NCI-H1436 (cell line): ENCODE measurements around the gene CHCHD4.
A peak's percentile ranks its signal among the peaks of the same experiment; 100 is the strongest.

Experiments
- DNase-seq: peaks from one replicate; lab custom pipeline; 2025; lab: John Stamatoyannopoulos, UW

The CHCHD4 gene

DNA sequence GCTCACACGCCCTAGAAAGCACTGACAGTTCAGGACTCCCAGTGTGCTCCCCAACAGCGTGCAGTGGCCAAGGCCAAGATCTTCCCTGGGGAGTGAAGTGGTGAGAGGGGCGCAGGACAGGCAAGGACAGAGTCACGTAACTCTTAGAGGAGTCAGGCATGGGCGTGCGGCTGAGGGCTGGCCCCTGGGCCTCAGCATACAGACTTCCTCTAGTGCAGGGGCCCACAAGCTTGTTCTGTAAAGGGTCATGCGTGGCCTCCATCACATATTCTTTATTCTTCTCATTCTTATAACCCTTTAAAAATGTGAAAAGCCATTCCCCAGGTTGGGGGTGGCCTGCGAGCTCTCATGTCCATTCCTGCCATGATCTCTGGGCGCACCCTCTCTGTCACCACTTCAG is 25.4 kb upstream of the CHCHD4 start:
- DNase-seq, result no peak

DNA sequence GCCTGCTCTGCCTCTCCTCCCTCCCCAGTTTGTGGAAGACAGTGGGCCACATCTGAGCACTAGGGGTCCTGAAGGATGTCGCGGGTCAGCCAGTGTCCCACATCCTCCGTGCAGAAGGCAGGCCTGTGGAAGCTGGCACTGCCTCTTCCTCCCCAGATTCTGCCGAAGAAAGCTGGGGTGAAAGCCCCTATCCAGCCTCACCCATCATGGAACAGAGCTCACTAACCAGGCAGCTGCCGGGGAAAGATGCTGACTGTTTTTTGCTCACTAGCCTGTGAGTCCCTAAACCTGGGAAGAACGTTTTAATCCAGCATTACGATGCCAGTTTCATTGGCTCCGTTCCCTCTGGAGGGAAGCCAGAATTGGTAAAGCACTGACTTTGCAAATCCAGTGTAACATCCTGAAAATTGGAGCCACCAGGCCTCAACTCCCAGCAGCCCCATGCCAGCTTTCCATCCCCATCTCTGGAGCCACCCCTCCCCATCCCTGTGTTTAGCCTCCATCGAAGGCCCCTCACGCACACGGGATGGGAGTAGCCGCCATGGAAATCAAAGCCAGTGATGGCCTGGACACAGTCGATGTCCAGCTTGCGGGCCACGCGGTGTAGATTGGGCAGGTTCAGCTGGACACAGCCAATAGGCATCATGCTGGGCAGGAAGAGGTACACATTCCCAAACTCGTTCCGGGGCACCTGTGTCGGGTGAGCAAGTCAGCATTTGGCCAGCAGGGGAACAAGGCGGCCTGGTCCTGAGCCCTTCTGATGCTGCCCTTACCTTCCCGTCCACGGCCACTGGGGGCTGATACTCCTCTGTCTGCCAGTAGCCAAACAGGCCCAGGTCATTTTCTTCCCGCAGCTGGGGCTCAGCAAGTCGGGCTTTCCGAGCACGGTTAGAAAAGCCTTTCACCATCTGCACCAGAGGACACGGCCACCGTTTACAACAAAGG is 23.6 kb upstream of the CHCHD4 start:
- DNase-seq, result no peak

DNA sequence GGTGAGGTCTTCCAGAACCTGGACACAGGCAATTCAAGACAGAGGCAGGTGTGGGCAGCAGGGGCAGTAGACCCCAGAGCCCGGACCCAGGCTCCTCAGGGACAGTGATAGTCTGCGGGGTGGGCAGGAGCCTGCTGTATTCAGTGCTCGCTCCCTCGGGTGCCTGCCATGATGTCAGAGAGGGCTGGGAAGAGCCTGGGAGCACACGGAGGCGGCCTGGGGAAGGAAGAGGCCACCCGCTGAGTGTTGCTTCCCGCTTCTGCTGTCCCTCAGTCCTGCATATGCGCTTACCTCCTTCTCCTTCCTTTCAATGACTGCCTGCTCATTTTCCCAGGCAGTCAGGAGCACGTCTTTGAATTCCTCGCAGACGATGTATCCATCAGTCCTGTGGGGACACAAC is 22.9 kb upstream of the CHCHD4 start:
- no peak for DNase-seq

DNA sequence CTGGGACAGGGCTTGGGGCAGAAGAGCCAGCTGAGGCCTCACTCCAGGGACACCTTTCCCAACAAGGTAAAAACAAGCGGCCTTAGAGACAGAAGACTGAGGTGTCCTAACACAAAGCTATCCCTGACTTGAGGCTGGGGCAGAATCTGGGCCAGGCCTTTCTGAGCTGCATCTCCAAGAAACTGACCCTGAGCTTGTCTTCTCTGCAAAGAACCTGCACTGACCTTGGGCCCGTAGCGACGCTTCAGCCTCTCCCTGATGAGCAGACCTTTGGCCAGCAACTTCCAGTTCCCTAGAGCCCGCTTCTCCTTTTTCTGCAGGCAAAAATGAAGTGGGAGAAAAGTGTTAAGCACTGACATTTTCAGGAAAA is 22.4 kb upstream of the CHCHD4 start:
- DNase-seq, result no peak

DNA sequence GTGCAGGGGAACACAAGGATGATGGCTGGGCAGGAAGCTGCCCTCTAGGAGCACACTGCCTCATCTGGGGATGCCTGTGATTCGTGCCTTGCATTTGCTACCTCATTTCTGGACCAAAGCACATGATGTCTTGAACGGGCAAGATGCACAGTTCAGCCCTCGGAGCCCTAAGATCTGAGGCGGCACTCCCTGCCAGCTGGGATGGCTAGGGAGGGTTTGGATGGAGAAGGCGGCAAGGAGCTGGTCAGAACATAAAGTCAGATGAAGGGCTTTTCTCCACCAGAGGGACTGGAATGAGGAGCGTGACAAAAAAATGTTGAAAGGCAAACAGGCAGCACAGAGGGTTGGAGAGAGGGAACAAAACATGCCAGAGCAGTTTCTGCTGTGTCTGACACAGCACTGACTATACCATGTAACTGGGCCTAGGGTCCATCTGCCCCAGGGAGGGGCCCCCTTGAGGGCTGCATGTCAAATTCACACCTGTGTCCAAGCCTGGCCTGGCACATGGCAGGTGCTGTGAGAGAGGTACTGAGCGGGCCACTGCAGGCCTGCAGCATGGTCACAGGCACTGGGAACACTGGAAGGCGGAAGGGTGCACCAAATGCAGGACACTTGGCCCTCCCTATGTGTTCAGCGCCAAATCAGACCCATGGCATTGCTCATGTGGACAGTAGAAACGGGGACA is 21.9 kb upstream of the CHCHD4 start:
- DNase-seq, result no peak

DNA sequence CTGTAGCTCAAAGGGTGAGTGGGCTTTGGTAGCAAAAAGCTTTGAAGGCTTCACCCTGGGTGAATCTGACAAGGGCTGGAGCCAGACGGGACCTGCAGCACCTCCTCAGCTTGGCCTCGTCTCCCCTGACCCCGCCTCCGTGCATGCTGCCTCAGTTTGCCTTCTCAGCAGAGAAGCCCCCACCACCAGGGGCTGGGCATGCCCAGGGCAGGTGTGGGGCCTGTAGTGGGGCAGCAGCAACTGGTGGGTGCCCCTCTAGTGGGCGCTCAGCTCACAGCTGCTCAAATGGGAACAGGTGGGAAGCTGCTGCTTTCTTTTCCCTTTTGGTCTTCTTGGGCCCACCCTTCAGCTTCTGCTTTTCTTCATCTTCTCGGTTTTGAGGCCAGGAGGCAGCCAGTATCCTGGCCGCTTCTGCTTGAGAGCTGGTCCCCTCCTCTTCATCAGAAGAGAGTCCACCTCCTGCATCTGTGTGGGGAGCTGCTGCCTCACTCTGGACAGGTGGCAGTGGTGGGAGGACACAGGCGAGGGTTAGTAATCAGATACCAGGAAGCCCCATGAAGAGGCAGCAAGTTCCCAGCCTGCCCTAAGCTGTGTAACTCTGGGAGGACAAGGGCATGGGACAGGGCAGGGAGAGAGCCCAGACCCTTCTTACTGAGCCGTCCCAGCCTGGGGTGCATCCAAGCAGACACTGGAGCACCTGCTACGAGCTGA is 21.2 kb upstream of the CHCHD4 start:
- no peak for DNase-seq

DNA sequence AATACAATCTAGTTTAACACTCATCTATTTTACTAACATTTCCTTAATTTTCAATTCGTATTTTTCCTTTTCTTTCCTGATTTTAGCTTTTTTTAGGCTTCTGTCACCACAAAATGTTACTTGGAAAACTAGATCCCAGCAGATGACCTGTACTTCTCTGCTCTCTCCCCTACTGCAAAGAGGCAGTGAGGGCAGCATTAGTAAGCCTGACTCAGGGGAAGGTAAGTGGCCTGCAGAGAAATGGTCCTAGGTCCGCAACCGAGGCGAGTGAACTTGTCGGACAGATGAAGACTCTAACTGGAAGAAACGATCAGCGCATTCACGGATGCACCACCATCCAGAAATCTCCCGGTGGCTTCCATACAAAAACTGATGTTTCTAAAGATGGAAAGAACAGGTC is 20.6 kb upstream of the CHCHD4 start:
- no peak for DNase-seq

DNA sequence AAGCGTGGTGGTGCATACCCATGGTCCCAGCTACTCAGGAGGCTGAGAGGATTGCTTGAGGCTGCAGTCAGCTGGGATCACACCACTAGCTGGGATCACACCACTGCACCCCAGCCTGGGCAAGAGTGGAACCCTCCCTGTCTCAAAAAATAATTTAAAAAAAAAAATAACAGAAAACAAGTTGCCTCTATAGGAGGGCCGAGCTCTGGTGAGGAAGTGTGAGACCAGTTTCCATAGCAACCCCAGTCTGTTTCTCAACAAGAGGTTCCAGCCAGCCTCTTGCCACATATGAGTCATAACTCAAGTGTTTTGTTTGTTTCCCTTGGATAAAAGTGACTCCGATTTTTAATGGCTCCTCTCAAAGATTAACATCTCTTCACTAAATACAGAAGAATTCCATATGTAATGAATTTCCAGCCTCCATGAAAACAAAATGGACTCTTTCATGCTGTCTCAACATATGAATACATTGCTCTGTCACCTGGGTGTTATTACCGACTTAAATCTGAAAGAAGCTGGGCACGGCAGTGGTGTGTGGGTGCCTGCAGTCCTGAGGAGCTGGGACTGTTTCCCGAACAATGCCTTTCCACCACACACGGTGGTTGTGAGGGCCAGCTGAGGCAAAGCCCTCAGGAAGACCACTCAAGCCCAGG is 19.9 kb upstream of the CHCHD4 start:
- DNase-seq, result peak; percentile 59

DNA sequence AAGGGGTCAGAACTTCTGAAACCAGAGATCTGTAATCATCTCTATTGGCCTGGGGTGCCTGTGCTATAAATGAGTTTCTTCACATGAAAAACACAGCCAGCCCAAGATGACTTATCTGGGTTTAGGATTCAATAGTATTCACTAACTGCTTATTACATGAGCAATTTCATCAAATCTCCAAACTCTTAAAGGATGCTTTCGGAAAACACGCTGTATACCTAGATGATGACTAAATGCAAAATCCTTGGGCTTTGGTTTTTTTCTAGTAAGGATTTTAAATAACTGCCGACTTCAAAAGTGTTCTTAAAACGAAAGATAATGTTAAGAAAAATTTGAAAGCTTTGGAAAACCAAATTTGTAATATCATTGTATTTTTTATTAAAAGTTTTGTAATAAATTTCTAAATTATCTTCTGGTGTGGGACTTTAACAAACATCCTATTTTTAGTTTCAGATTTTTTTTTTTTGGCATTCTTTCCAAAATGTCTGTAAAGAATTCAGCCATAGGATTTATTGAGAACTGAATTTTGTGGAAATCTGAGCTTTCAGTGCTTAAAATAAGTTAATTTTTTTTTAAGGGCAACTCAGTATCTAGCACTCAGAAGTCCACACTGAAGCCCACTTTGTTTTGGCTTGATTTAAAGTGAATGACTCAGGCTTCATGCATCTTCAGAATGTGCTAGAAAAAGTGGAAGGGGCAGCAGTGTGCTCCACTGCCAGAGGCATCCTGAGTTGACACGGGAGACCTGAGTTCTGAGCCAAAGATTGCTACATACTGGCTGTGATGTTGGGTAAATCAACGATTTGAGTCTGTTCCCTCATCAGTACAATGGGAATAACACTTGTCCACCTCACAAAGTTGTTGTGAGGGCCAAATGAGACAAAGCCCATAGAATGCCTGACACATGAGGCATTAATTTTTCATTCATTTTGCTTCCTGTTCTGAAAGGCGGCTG is 18.9 kb upstream of the CHCHD4 start:
- DNase-seq, result no peak

DNA sequence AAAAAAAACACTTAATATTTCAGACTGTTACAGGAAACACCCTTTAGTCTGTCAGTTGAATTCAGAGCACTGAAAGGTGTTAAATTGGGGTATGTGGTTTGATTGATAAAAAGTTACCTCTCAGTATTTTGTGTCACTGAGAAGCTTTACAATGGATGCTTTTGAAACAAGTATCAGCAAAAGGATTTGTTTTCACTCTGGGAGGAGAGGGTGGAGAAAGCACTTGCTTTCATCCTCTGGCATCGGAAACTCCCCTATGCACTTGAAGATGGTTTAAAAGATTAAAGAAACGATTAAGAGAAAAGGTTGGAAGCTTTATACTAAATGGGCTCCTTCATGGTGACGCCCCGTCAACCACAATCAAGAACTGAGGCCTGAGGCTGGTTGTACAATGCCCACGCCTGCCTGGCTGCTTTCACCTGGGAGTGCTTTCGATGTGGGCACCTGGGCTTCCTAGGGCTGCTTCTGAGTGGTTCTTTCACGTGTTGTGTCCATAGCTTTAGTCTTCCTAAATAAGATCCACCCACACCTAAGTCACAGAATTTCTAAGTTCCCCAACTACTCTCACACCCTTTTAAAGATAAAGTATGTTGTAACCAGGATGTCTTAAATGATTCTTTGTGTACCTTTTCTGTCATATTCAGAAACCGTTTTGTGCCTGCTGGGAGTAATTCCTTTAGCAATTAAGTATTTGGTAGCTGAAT is 18.0 kb upstream of the CHCHD4 start:
- DNase-seq, result no peak

DNA sequence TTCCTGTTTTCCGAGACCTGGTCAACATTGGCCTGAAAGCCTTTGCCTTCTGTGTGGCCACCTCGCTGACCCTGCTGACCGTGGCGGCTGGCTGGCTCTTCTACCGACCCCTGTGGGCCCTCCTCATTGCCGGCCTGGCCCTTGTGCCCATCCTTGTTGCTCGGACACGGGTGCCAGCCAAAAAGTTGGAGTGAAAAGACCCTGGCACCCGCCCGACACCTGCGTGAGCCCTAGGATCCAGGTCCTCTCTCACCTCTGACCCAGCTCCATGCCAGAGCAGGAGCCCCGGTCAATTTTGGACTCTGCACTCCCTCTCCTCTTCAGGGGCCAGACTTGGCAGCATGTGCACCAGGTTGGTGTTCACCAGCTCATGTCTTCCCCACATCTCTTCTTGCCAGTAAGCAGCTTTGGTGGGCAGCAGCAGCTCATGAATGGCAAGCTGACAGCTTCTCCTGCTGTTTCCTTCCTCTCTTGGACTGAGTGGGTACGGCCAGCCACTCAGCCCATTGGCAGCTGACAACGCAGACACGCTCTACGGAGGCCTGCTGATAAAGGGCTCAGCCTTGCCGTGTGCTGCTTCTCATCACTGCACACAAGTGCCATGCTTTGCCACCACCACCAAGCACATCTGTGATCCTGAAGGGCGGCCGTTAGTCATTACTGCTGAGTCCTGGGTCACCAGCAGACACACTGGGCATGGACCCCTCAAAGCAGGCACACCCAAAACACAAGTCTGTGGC is 17.1 kb upstream of the CHCHD4 start:
- no peak for DNase-seq

DNA sequence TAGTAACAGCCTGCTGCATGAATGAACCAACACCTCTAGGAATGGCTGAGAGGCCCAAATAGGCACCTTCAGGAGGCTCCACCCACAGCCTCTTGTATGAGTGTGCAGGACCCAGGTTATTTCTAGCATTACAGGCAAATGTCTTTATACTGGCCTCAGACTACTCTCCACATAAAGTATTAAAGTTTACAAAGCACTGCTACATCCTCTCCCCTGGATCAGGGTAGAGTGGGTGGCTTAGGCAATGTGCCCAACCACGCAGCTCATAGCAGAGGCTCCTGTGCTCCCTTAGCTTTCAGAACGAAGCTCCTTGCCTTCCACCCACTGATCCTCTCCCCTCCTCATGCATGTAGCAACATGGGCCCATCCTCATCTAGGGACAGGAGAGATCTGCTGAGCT is 16.5 kb upstream of the CHCHD4 start:
- DNase-seq, result no peak

DNA sequence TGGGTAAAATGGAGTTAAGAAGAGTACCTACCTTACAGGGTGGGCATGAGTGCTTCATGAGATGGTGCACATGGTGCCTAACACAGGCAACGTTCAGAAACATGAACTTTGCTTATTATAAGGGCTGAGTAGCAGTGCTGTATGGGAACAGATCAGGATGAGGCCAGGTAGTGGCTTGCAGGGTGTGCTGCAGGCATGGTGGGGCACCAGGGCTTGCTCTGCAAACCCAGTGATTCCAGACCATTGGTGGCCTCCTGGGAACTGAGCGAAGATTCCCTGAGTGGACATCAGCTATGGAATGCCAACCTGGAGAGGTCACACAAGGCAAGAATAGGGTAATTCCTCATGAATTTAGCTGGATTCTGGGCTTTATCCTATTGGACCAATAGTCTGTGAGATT is 16.0 kb upstream of the CHCHD4 start:
- DNase-seq, result no peak

DNA sequence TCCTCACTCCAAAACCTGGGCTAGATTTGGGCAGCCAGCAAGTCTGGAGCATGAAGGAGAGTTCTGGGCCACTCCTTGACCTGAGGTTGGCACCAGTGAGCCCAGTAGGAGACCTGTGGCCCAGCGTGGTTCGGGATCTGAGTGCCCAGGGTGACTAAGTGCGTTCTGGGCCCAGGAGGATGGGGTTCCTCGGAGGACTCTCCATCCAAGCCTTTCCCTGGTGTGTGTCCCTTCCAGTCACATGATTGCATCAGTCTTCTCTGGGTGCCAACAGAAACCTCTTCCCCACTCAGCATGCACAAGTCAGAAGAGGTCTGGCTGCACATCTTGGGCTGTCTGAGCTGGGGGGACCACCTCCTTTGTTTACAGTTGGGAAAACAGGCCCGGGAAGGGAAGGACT is 15.1 kb upstream of the CHCHD4 start:
- DNase-seq, result no peak

DNA sequence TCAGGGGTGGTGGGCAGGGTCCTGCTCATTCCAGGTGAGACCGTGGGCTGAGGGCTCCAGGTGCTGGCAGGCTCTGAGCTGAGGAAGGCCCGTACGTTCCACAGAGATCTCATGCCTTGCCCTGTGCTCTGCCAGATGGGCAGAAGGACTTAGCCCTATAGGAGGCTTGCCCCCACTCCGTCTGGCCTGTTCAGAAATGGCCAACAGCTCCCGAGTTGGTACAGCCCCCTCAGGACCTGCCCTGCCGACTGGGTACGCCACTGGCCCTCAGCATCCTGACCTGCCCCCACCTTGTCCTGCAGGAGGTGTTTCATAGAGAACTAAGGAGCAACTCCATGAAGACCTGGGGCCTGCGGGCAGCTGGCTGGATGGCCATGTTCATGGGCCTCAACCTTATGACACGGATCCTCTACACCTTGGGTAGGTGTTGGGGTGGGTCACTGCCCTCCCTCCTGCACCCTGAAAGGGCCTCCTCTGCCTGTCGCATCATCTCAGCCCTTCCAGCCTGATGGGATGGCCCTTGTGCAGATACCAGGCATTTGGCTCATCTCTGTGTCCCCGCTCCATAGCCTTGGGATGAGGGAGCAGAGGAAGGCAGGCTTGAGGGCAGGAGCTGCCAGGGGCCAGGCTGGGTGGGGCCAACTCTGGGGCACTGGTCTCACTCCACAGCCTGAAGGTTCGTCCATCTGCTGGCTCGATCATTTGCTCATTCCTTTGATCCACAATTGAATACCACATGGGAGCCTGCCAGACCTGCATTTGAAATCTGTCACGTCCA is 14.4 kb upstream of the CHCHD4 start:
- no peak for DNase-seq

DNA sequence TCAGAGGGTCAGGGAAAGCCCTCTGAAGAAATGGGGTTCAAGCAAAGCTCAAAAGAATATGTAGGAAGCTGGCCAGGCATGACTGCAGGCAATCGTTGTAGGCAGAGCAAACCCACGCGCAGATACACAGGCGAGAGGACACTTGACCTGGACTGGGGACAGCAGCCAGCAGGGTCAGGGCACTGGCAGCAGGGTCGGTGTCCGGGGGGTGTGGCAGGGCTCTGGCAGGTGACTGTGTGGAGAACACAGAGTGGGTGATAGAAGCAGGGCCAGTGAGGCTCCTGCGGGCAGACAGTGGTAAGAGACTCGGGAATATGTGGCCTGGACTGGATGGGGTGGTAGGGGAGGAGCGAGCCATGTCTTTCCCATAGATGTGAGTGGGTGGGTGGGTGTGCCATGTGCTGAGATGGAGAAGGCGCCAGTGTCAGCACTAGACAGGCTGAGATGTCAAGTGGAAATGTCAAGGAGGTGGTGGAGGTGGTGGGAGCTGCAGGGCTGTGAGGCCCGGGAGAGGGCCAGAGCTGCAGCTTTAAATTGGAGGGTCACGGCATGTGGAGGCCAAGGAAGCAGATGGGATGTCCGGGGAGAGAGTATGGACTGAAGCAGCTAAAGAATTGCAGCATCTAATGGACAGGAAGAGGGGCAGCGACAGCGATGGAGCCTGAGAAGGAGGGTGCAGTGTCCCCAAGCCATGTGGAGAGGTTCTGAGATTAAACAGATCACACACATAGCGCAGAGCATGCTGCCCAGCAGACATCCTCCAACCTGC is 13.6 kb upstream of the CHCHD4 start:
- no peak for DNase-seq

DNA sequence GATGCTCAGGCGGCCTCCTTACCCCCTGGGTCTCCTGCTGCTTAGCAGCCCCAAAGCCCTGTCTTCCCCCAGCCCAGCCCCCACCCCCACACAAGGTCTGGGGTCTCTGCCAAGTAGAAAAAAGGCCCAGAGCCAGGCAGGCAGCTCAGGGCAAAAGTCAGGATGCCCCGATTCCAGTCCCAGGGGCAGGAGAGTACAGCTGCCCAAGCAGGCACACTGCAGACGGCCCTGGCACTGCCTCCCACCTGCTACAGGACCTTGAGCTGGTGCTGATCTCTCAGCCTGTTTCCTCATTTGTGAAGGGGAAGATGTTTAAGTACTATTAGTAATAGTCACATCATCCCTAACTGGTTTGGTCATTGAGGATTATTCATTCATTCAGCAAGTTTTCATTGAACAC is 12.8 kb upstream of the CHCHD4 start:
- DNase-seq, result no peak

DNA sequence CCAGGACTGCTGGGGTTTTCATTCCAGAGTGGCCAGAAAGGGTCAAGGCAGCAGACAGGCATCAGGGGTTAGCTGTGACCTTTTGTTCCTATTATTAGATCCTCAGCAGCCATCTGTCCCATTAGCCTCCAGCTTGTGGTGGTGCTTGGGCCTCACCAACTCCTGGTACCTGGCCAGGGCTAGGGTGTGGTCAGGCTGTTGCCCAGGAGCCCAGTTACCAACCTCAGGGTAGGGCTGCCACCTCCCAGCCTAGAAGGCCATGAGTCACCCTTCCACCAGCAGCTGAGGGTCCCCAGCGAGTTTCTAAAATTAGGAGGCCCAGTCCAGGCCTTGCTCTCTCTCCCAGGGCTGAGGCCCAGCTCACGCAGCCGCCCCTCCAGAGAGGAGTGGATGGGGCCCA is 12.3 kb upstream of the CHCHD4 start:
- DNase-seq, result no peak
